Left lung (tissue), 10 donors: ENCODE measurements around the gene OLFML2B. TPM values are rescaled to one million over a fixed set of nuclear protein-coding genes. Genes with fewer than 3 reads are reported as not detected.

Experiments
- ATAC-seq: fragments of 200-7000 bp; cut with Tn5 transposase; one replicate; pipeline ENCODE4 v1.9.1; 2020; ENCODE audit warnings: moderate library complexity
- DNase-seq, 4 donors: peaks; one replicate each; pipeline ENCODE4 v3.0.0-alpha.2; 2013 to 2020
- H3K27ac ChIP-seq, 2 donors: fragments of 200-600 bp; sonication (generic) in 1 of 2; one replicate each; pipeline versions ENCODE4 v1.5.0 to v1.8.0; 2020 to 2021
- H3K27me3 ChIP-seq, 2 donors: fragments of 200-600 bp; sonication (generic) in 1 of 2; one replicate each; pipeline versions ENCODE4 v1.5.0 to v1.8.0; 2020 to 2021
- H3K36me3 ChIP-seq, 2 donors: fragments of 200-600 bp; sonication (generic) in 1 of 2; one replicate each; pipeline versions ENCODE4 v1.5.0 to v1.8.0; 2020 to 2021
- H3K4me1 ChIP-seq, 2 donors: fragments of 200-600 bp; one replicate each; pipeline ENCODE4 v1.8.0; 2021
- H3K4me3 ChIP-seq, 2 donors: fragments of 200-600 bp; sonication (generic) in 1 of 2; one replicate each; pipeline versions ENCODE4 v1.5.0 to v1.8.0; 2020 to 2021; ENCODE audit warnings: mild to moderate bottlenecking in 1 of 2
- H3K9me3 ChIP-seq, 2 donors: fragments of 200-600 bp; sonication (generic) in 1 of 2; one replicate each; pipeline versions ENCODE4 v1.5.0 to v1.8.0; 2020 to 2021
- CTCF ChIP-seq, 2 donors: fragments of 200-600 bp; sonication (generic) in 1 of 2; IDR thresholded peaks; one replicate each; pipeline versions ENCODE4 v1.5.0 to v1.8.0; 2021; ENCODE audit warnings: antibody characterized with exemption in 2 of 2
- intact Hi-C, 2 donors: fragments of 100-400 bp; cut with DNase I; formaldehyde crosslinking; loops; one replicate each; pipeline versions ENCODE4 v1.11.2 to v1.14.2; 2022
- polyA plus RNA-seq, 6 donors: library from polyadenylated mRNA; unstranded; fragments of 120-200 nt; gene quantifications; one replicate each; pipeline ENCODE4 v1.2.1, GENCODE V29; 2013; ENCODE audit not compliant: insufficient read length in 6 of 6
- total RNA-seq, 2 donors: library from RNA; stranded (reverse); fragmentation: NEBNext Ultra II Directional; extraction: Animal tissue kit (Norgen Biotek cat#: 25700); gene quantifications; one replicate each; pipeline ENCODE4 v1.2.1, GENCODE V29; 2021
- donor health status: DM: no; HTN: yes; CAD: no.
- donor health status: DM: no; HTN: no; CAD: no.

The OLFML2B gene
- total and polyA plus RNA-seq, 8 donors: 12.7 to 46.8 (median 15.2) TPM

- Histone ChIP-seq H3K36me3 (peaks cover 0 to 14% of the 10 kb centered on the region in 2 donors), H3K27ac (no peak overlapping the region), H3K9me3 (peaks cover 0 to under 1% of the 10 kb centered on the region in 2 donors), H3K4me3 (no peak overlapping the region), H3K27me3 (no peaks in the 10 kb centered on the region), H3K4me1 (no peaks in the 10 kb centered on the region)
- ATAC-seq (no peak), DNase-seq (peak in 1 of 4 donors; percentile 43)
- TF ChIP-seq CTCF (IDR thresholded peaks at IDR 0.05): no peak
- intact Hi-C loops: no loop called here
Observed at GRCh38 chr1:161981735-161982506, 41.7 kb downstream of the OLFML2B start.

GRCh38 chr1:161981126-161981525 lies 42.5 kb downstream of the OLFML2B start:
- peak in 1 of 4 donors; percentile 39 for DNase-seq
- no peak for ATAC-seq
- H3K4me1 ChIP-seq: no peaks in the 10 kb centered on the region
- TF ChIP-seq CTCF (IDR thresholded peaks at IDR 0.05): no peak
- H3K9me3 ChIP-seq: no peaks in the 10 kb centered on the region
- no peaks in the 10 kb centered on the region for H3K27me3 ChIP-seq
- intact Hi-C loops: no loop called here
- H3K36me3 ChIP-seq: peaks cover 0 to 10% of the 10 kb centered on the region in 2 donors
- H3K4me3 ChIP-seq: no peak overlapping the region
- H3K27ac ChIP-seq: no peak overlapping the region

- Histone ChIP-seq H3K4me1 (no peaks in the 10 kb centered on the region), H3K36me3 (no peaks in the 10 kb centered on the region), H3K9me3 (no peaks in the 10 kb centered on the region), H3K27me3 (no peaks in the 10 kb centered on the region), H3K27ac (no peak overlapping the region), H3K4me3 (no peak overlapping the region)
- peak in 1 of 4 donors; percentile 62 for DNase-seq
- no peak for ATAC-seq
- no peak for TF ChIP-seq CTCF (IDR thresholded peaks at IDR 0.05)
- intact Hi-C loops: no loop called here
Observed at GRCh38 chr1:161978011-161978790, 45.5 kb downstream of the OLFML2B start.

GRCh38 chr1:161973924-161974845 lies 49.5 kb downstream of the OLFML2B start:
- Histone ChIP-seq H3K4me1 (no peaks in the 10 kb centered on the region), H3K27ac (no peak overlapping the region), H3K27me3 (no peaks in the 10 kb centered on the region), H3K36me3 (no peaks in the 10 kb centered on the region), H3K4me3 (no peak overlapping the region), H3K9me3 (no peaks in the 10 kb centered on the region)
- no peak for ATAC-seq
- intact Hi-C loops: no loop called here
- TF ChIP-seq CTCF (IDR thresholded peaks at IDR 0.05): no peak
- DNase-seq: no peak
